ENCODE results near the gene DNAJC4. TPM values are rescaled to one million over a fixed set of nuclear protein-coding genes. Genes with fewer than 3 reads are reported as not detected.

DNAJC4 gene
- total and polyA plus RNA-seq, 9 of the 15 experiments (the other 6 are each of a cell fraction or from before 2014, with no cell fraction given) = 4.0 to 32.6 (median 19.9) TPM

- TF ChIP-seq KDM4B (IDR thresholded peaks at IDR 0.05; ENCODE audit: borderline replicate concordance in 2 of 2, low read depth in 1 of 2) = no peak
- TF ChIP-seq YY1 (IDR thresholded peaks at IDR 0.05; ENCODE audit: borderline replicate concordance in 1 of 3, control insufficient read depth in 1 of 3, extremely low read depth in 1 of 3, insufficient read depth in 3 of 3, insufficient read length in 1 of 3, insufficient replicate concordance in 2 of 3, low read depth in 1 of 3, low read length in 2 of 3) = peak in 1 of 3 experiments; percentile 15
- no peak for TF ChIP-seq ESRRA (IDR thresholded peaks at IDR 0.05; ENCODE audit: borderline replicate concordance, low read depth)
- peak; percentile 40; the same call in 1 of the 2 replicates for TF ChIP-seq ZNF740 (CRISPR knock-in tag; IDR thresholded peaks at IDR 0.05)
- peak in 1 of 2 experiments; percentile 87; a peak in 2 of 4 replicates for TF ChIP-seq ZNF740 (tag; IDR thresholded peaks at IDR 0.05)
- peak; percentile 76 for TF ChIP-seq ZFX (CRISPR knock-in tag; IDR thresholded peaks at IDR 0.05)
- TF ChIP-seq MTA1 (IDR thresholded peaks at IDR 0.05; ENCODE audit: borderline replicate concordance) = no peak
- TF ChIP-seq MTA3 (IDR thresholded peaks at IDR 0.05; ENCODE audit: borderline replicate concordance) = peak; percentile 55; the same call in 1 of the 2 replicates
- TF ChIP-seq TFAM (CRISPR knock-in tag; conservative IDR thresholded peaks at IDR 0.05) = no peak
- 0 out of 2 replicates have a peak, but pooled peaks have one; percentile 35 for TF ChIP-seq IRF2 (CRISPR knock-in tag; IDR thresholded peaks at IDR 0.05)
- TF ChIP-seq SP1 (CRISPR knock-in tag; IDR thresholded peaks at IDR 0.05) = peak; percentile 67
- peak; percentile 53 for TF ChIP-seq HMGN3 (IDR thresholded peaks at IDR 0.05; ENCODE audit: borderline replicate concordance, extremely low read depth, insufficient read length, low read depth, low read length)
- TF ChIP-seq MAZ (CRISPR knock-in tag; conservative IDR thresholded peaks at IDR 0.05 in 1 of 2, IDR thresholded peaks at IDR 0.05 in 1 of 2) = peak; percentile 23 to 71; a peak in 2 of 4 replicates
- no peak for TF ChIP-seq FOXK2 (conservative IDR thresholded peaks at IDR 0.05 in 1 of 2, IDR thresholded peaks at IDR 0.05 in 1 of 2; ENCODE audit: low read depth in 2 of 2)
- peak; percentile 28; the same call in 1 of the 2 replicates for TF ChIP-seq E2F4 (CRISPR knock-in tag; IDR thresholded peaks at IDR 0.05; ENCODE audit: low read depth)
- no peak for TF ChIP-seq CTCFL (IDR thresholded peaks at IDR 0.05; ENCODE audit: borderline replicate concordance, insufficient read depth, low read depth, low read length, poor library complexity, severe bottlenecking)
- 0 out of 4 replicates have a peak, but pooled peaks of 1 of the 2 experiments have one; percentile 46 for TF ChIP-seq SIN3A (IDR thresholded peaks at IDR 0.05; ENCODE audit: borderline replicate concordance in 2 of 2, control insufficient read depth in 1 of 2, low read depth in 2 of 2, low read length in 2 of 2)
- no peak for TF ChIP-seq ZNF354B (CRISPR knock-in tag; IDR thresholded peaks at IDR 0.05)
- no peak for TF ChIP-seq HDAC2 (IDR thresholded peaks at IDR 0.05)
- TF ChIP-seq PRPF4 (IDR thresholded peaks at IDR 0.05; ENCODE audit: insufficient read depth, low read depth, low read length, poor library complexity, severe bottlenecking) = no peak
These were observed 3.7 kb downstream of the DNAJC4 start, which contains the start of gene VEGFB (continued) for GRCh38 chr11:64233913-64234586.
